Caco-2 (cell line): ENCODE measurements around the gene VWA8. TPM values are rescaled to one million over a fixed set of nuclear protein-coding genes. Genes with fewer than 3 reads are reported as not detected.
"Not testable (repeated sequence)": the region's sequence is repeated elsewhere in the genome, so short reads cannot be mapped to it uniquely, and the experiment has no call there.

Source experiments
- BruUV-seq: library from RNA; stranded (reverse); fragments of 400-500 nt; replicated peaks from 2 replicates; lab custom pipeline; 2021; lab: Mats Ljungman, UMichigan
- CTCF ChIA-PET: fragments of 300-600 bp; sonication (Branson Sonifier 250); formaldehyde crosslinking; loops from one replicate; lab custom pipeline; 2022; ENCODE audit warnings: antibody characterized with exemption; lab: Charles Lee
- POLR2A ChIA-PET: fragments of 300-600 bp; sonication (Branson Sonifier 250); formaldehyde crosslinking; loops from one replicate; lab custom pipeline; 2022; ENCODE audit warnings: antibody characterized with exemption; lab: Charles Lee
- DNase-seq, 2 experiments: peaks; one replicate each; pipeline versions ENCODE4 v3.0.0 to v3.0.0-alpha.2; 2020 to 2022
- H3K27me3 ChIP-seq: replicated peaks from 2 replicates; pipeline ENCODE4 v1.6.0; 2011; ENCODE audit warnings: low read length; ENCODE audit not compliant: control insufficient read depth, insufficient read depth
- H3K36me3 ChIP-seq: 2 replicates; pipeline ENCODE4 v1.5.1; 2011; ENCODE audit warnings: low read length; ENCODE audit not compliant: control insufficient read depth, insufficient read depth
- H3K4me1 ChIP-seq: fragments of 250-450 bp; sonication (Bioruptor Pico); 2 replicates; pipeline ENCODE4 v1.5.1; 2020; ENCODE audit warnings: mild to moderate bottlenecking
- H3K4me3 ChIP-seq: 2 replicates; pipeline ENCODE4 v1.5.1; 2011; ENCODE audit warnings: low read depth, mild to moderate bottlenecking, control low read depth, low read length
- H3K9me3 ChIP-seq: fragments of 250-450 bp; sonication (Bioruptor Pico); 2 replicates; pipeline ENCODE4 v1.5.1; 2020; ENCODE audit warnings: mild to moderate bottlenecking, moderate library complexity
- H3K27ac Mint-ChIP-seq: one replicate; pipeline ENCODE4 v1.8.0; 2022; ENCODE audit warnings: mixed read lengths; ENCODE audit not compliant: unreplicated experiment
- H3K27me3 Mint-ChIP-seq: one replicate; pipeline ENCODE4 v1.8.0; 2022; ENCODE audit warnings: mixed read lengths; ENCODE audit not compliant: insufficient read depth, unreplicated experiment
- H3K36me3 Mint-ChIP-seq: one replicate; pipeline ENCODE4 v1.8.0; 2022; ENCODE audit warnings: mild to moderate bottlenecking, mixed read lengths; ENCODE audit not compliant: insufficient read depth, unreplicated experiment
- H3K4me1 Mint-ChIP-seq: one replicate; pipeline ENCODE4 v1.8.0; 2022; ENCODE audit warnings: low read depth, mixed read lengths; ENCODE audit not compliant: unreplicated experiment
- H3K4me3 Mint-ChIP-seq: one replicate; pipeline ENCODE4 v1.8.0; 2022; ENCODE audit warnings: mild to moderate bottlenecking, moderate library complexity, mixed read lengths; ENCODE audit not compliant: unreplicated experiment
- H3K9me3 Mint-ChIP-seq: one replicate; pipeline ENCODE4 v1.8.0; 2022; ENCODE audit warnings: mixed read lengths; ENCODE audit not compliant: unreplicated experiment
- CTCF ChIP-seq, 2 experiments: fragments of 200-600 bp in 1 of 2; IDR thresholded peaks; 1 replicate in 1 of 2; 2 replicates in 1 of 2; pipeline versions ENCODE4 v1.5.1 to v1.8.0; 2011 to 2022; ENCODE audit warnings: antibody characterized with exemption in 1 of 2, control low read depth in 1 of 2, inconsistent platforms in 1 of 2, low read depth in 1 of 2, low read length in 1 of 2, mild to moderate bottlenecking in 1 of 2, moderate library complexity in 1 of 2; ENCODE audit not compliant: insufficient read depth in 1 of 2, severe bottlenecking in 1 of 2, unreplicated experiment in 1 of 2
- intact Hi-C: fragments of 100-400 bp; cut with micrococcal nuclease; formaldehyde crosslinking; loops from one replicate; pipeline ENCODE4 v1.10.0; 2022; ENCODE audit not compliant: unreplicated experiment
- total RNA-seq: library from RNA; stranded (reverse); gene quantifications from 2 replicates; pipeline ENCODE4 v1.2.3, GENCODE V29; 2022

The VWA8 gene
- total RNA-seq, 1 experiment from 2014 or later: 20.7 TPM

GRCh38 chr13:41545432-41545707 lies 415.5 kb downstream of the VWA8 start:
- Histone ChIP-seq H3K36me3 (no peaks in the 10 kb centered on the region), H3K27me3 (no peaks in the 10 kb centered on the region), H3K4me1 (no peaks in the 10 kb centered on the region), H3K9me3 (peaks cover 3% of the 10 kb centered on the region; the same call in 1 of the 2 replicates), H3K4me3 (no peak overlapping the region)
- no peak overlapping the region for H3K4me3 Mint-ChIP-seq
- intact Hi-C loops: no loop called here
- H3K9me3 Mint-ChIP-seq: peaks cover 7% of the 10 kb centered on the region
- peaks cover 21% of the 10 kb centered on the region for H3K4me1 Mint-ChIP-seq
- DNase-seq: no peak
- CTCF ChIA-PET: no interaction called here
- no peaks in the 10 kb centered on the region for H3K36me3 Mint-ChIP-seq
- TF ChIP-seq CTCF (IDR thresholded peaks at IDR 0.05; ENCODE audit: insufficient read depth in 1 of 2, low read depth in 1 of 2, low read length in 1 of 2, severe bottlenecking in 1 of 2, unreplicated experiment in 1 of 2): no peak
- no peaks in the 10 kb centered on the region for H3K27me3 Mint-ChIP-seq
- no peak overlapping the region for H3K27ac Mint-ChIP-seq
- POLR2A ChIA-PET: no interaction called here
- no TSS peak for BruUV-seq

- peaks cover 7% of the 10 kb centered on the region for H3K9me3 Mint-ChIP-seq
- no TSS peak for BruUV-seq
- no peak for DNase-seq
- H3K4me3 Mint-ChIP-seq: no peak overlapping the region
- peaks cover 21% of the 10 kb centered on the region for H3K4me1 Mint-ChIP-seq
- H3K36me3 Mint-ChIP-seq: no peaks in the 10 kb centered on the region
- TF ChIP-seq CTCF (IDR thresholded peaks at IDR 0.05; ENCODE audit: insufficient read depth in 1 of 2, low read depth in 1 of 2, low read length in 1 of 2, severe bottlenecking in 1 of 2, unreplicated experiment in 1 of 2): no peak
- H3K27ac Mint-ChIP-seq: no peak overlapping the region
- H3K27me3 Mint-ChIP-seq: no peaks in the 10 kb centered on the region
- Histone ChIP-seq H3K4me3 (no peak overlapping the region), H3K4me1 (no peaks in the 10 kb centered on the region), H3K36me3 (no peaks in the 10 kb centered on the region), H3K9me3 (peaks cover 3% of the 10 kb centered on the region; the same call in 1 of the 2 replicates), H3K27me3 (no peaks in the 10 kb centered on the region)
- ChIA-PET CTCF (no interaction called here), POLR2A (no interaction called here)
- intact Hi-C loops: no loop called here
Observed at GRCh38 chr13:41543664-41544300, 417.1 kb downstream of the VWA8 start.

GRCh38 chr13:41542799-41543198 lies 418.1 kb downstream of the VWA8 start:
- H3K36me3 Mint-ChIP-seq, H3K27ac Mint-ChIP-seq, POLR2A ChIA-PET, CTCF ChIA-PET, H3K27me3 ChIP-seq, BruUV-seq, H3K4me3 Mint-ChIP-seq, H3K36me3 ChIP-seq, H3K4me3 ChIP-seq, H3K27me3 Mint-ChIP-seq, DNase-seq, H3K9me3 Mint-ChIP-seq, H3K9me3 ChIP-seq, H3K4me1 ChIP-seq, intact Hi-C loops: not testable (repeated sequence)
- peaks cover 17% of the 10 kb centered on the region for H3K4me1 Mint-ChIP-seq
